HepG2 (cell line): Measurements from ENCODE around the gene USP24. TPM values are rescaled to one million over a fixed set of nuclear protein-coding genes. Genes with fewer than 3 reads are reported as not detected.

Experiments used
- FOSL1 ChIP-seq: sonication (generic); formaldehyde crosslinking; IDR thresholded peaks from 2 replicates; pipeline ENCODE4 v1.9.0; 2021; ENCODE audit warnings: missing genetic modification reagents, borderline replicate concordance
- PRDM4 ChIP-seq: sonication (generic); formaldehyde crosslinking; IDR thresholded peaks from 2 replicates; pipeline ENCODE4 v1.9.0; 2021; ENCODE audit warnings: missing genetic modification reagents, borderline replicate concordance
- STAT6 ChIP-seq: sonication (generic); formaldehyde crosslinking; IDR thresholded peaks from 2 replicates; pipeline ENCODE4 v1.4.0; 2020; ENCODE audit warnings: missing genetic modification reagents, mild to moderate bottlenecking, borderline replicate concordance
- ZNF496 ChIP-seq: sonication (generic); formaldehyde crosslinking; IDR thresholded peaks from 2 replicates; pipeline ENCODE4 v1.8.1; 2023; ENCODE audit warnings: mild to moderate bottlenecking, moderate library complexity, missing genetic modification reagents; ENCODE audit not compliant: insufficient replicate concordance
- ZXDC ChIP-seq: sonication (generic); formaldehyde crosslinking; IDR thresholded peaks from 2 replicates; pipeline ENCODE4 v1.5.0; 2020; ENCODE audit warnings: mild to moderate bottlenecking, missing genetic modification reagents
- polyA plus RNA-seq, 8 experiments: library from polyadenylated mRNA; depleted of rRNA in 3 of 8; stranded (reverse) in 7 of 8; unstranded in 1 of 8; fragments of >200 nt; fragmentation: Illumina TruSeq in 4 of 8; extraction: Trizol in 4 of 8; gene quantifications; 2 replicates each; pipeline versions ENCODE4 v1.2.1 to v1.2.3, GENCODE V29; 2011 to 2016; ENCODE audit warnings: low read depth in 4 of 8, missing spikeins in 1 of 8, mixed read lengths in 1 of 8; ENCODE audit not compliant: insufficient read depth in 1 of 8
- total RNA-seq, 5 experiments: library from RNA; depleted of rRNA; stranded (reverse); fragments of >200 nt; fragmentation: Illumina TruSeq; extraction: Trizol; gene quantifications; 2 replicates each; pipeline ENCODE4 v1.2.3, GENCODE V29; 2016; ENCODE audit warnings: low read depth in 1 of 5

The USP24 gene
- total and polyA plus RNA-seq, 2 of the 13 experiments (the other 11 are each of a cell fraction or from before 2014, with no cell fraction given): 18.8 to 47.6 TPM

- TF ChIP-seq ZXDC (CRISPR knock-in tag): no peak
- TF ChIP-seq PRDM4 (CRISPR knock-in tag): no peak
- no peak for TF ChIP-seq ZNF496 (CRISPR knock-in tag)
- no peak for TF ChIP-seq FOSL1 (CRISPR knock-in tag)
- no peak for TF ChIP-seq STAT6 (CRISPR knock-in tag)
Measured at GRCh38 chr1:55054396-55054795, 160.8 kb downstream of the USP24 start (continued).
